ENCODE data around the gene TRIM3. TPM values are rescaled to one million over a fixed set of nuclear protein-coding genes. Genes with fewer than 3 reads are reported as not detected.

TRIM3 gene
- total RNA-seq, 1 donor from 2014 or later = 13.7 TPM

DNA sequence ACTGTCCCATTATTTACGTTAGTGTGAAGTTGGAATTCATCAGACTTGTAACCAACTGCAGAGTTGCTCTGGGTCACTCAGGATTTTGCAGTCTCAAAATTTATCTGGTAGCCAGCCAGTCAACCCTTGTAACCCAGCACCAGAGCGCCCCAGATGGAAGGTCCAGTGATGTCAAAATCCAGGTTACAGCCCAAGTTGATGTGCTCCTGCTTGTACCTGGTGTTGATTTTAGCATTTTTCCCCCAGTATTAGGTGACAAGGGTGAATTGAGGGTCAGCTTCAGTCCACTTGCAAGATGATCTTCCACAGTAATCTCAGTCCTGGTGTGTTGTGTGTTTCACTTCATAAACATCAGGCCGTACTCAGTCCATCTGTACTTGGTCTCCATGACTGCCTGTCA lies 15.1 kb upstream of the TRIM3 start:
- H3K4me3 ChIP-seq (ENCODE audit: low read depth, low read length) = no peak overlapping the region
- H3K27me3 ChIP-seq (ENCODE audit: control insufficient read depth, insufficient read depth, low read length) = no peaks in the 10 kb centered on the region
- no peaks in the 10 kb centered on the region for H3K36me3 ChIP-seq (ENCODE audit: control insufficient read depth, insufficient read depth, low read length)
- no peak for TF ChIP-seq CTCF (IDR thresholded peaks at IDR 0.05; ENCODE audit: insufficient read depth, low read length, poor library complexity, severe bottlenecking)
- DNase-seq (ENCODE audit: low read depth) = no peak

DNA sequence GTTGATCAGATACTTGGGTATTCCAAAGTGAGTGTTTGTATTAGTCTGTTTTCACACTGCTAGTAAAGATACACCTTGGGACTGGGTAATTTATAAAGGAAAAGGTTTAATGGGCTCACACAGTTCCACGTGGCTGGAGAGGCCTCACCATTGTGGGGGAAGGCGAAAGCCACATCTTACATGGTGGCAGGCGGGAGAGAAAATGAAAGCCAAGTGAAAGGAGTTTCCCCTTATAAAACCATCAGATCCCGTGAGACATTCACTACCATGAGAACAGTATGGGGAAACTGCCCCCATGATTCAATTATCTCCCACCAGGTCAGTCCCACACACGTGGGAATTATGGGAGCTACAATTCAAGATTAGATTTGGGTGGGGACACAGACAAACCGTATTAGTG lies 14.6 kb upstream of the TRIM3 start:
- no peaks in the 10 kb centered on the region for H3K36me3 ChIP-seq (ENCODE audit: control insufficient read depth, insufficient read depth, low read length)
- TF ChIP-seq CTCF (IDR thresholded peaks at IDR 0.05; ENCODE audit: insufficient read depth, low read length, poor library complexity, severe bottlenecking) = no peak
- H3K4me3 ChIP-seq (ENCODE audit: low read depth, low read length) = no peak overlapping the region
- no peaks in the 10 kb centered on the region for H3K27me3 ChIP-seq (ENCODE audit: control insufficient read depth, insufficient read depth, low read length)
- DNase-seq (ENCODE audit: low read depth) = no peak

DNA sequence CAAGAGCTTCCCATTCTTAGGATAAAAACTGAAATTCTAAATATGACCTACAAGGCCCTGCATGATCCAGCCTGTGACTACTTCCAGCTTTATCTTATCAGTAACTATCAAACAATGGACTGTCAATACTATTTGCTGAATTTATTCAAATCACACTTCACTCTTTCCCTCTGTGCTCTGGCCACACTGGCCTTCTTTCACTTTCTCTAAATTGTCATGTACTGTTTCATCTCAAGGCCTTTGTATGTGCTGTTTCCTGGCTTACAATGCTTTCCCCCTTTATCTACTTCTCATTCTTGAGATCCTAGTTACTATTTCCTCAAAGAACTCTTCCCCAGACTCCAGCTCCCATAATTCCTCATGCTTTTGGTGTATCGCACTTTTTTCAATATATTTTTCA lies 13.2 kb upstream of the TRIM3 start:
- no peak for TF ChIP-seq CTCF (IDR thresholded peaks at IDR 0.05; ENCODE audit: insufficient read depth, low read length, poor library complexity, severe bottlenecking)
- no peak for DNase-seq (ENCODE audit: low read depth)

GRCh38 chr11:6486256-6486655 lies 12.5 kb upstream of the TRIM3 start:
- DNase-seq (ENCODE audit: low read depth) = no peak
- H3K4me3 ChIP-seq (ENCODE audit: low read depth, low read length) = no peak overlapping the region
- no peaks in the 10 kb centered on the region for H3K27me3 ChIP-seq (ENCODE audit: control insufficient read depth, insufficient read depth, low read length)
- H3K36me3 ChIP-seq (ENCODE audit: control insufficient read depth, insufficient read depth, low read length) = no peaks in the 10 kb centered on the region
- TF ChIP-seq CTCF (IDR thresholded peaks at IDR 0.05; ENCODE audit: insufficient read depth, low read length, poor library complexity, severe bottlenecking) = no peak

More for the DNA sequence above, 13.2 kb upstream of the TRIM3 start:
- H3K27me3 ChIP-seq (ENCODE audit: control insufficient read depth, insufficient read depth, low read length) = no peaks in the 10 kb centered on the region
- no peak overlapping the region for H3K4me3 ChIP-seq (ENCODE audit: low read depth, low read length)
- no peaks in the 10 kb centered on the region for H3K36me3 ChIP-seq (ENCODE audit: control insufficient read depth, insufficient read depth, low read length)

GRCh38 chr11:6485661-6486060 lies 11.9 kb upstream of the TRIM3 start:
- no peak for TF ChIP-seq CTCF (IDR thresholded peaks at IDR 0.05; ENCODE audit: insufficient read depth, low read length, poor library complexity, severe bottlenecking)
- no peak overlapping the region for H3K4me3 ChIP-seq (ENCODE audit: low read depth, low read length)
- no peaks in the 10 kb centered on the region for H3K36me3 ChIP-seq (ENCODE audit: control insufficient read depth, insufficient read depth, low read length)
- no peaks in the 10 kb centered on the region for H3K27me3 ChIP-seq (ENCODE audit: control insufficient read depth, insufficient read depth, low read length)
- no peak for DNase-seq (ENCODE audit: low read depth)

DNA sequence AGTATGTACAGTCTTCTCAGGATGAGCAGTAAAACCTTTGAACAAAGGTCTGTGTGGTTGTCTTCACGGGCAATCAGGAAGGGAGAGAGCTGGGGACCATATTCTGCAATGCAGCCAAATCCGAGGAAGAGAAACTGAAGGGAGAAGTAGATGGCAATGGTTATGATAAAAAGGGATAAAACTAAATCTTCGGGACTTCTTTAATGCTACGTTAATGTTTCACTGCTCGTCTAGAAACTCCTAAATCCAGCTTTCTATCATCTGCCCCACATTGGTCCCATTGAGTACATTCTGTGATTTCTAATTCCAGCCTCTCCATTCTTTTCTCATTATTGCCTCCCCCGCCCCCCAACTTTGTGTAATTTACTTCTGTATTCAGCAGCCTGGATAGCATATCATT lies 9.3 kb upstream of the TRIM3 start:
- DNase-seq (ENCODE audit: low read depth) = no peak
- Histone ChIP-seq H3K27me3 (ENCODE audit: control insufficient read depth, insufficient read depth, low read length) (no peaks in the 10 kb centered on the region), H3K36me3 (ENCODE audit: control insufficient read depth, insufficient read depth, low read length) (peaks cover 1% of the 10 kb centered on the region), H3K4me3 (ENCODE audit: low read depth, low read length) (no peak overlapping the region)
- TF ChIP-seq CTCF (IDR thresholded peaks at IDR 0.05; ENCODE audit: insufficient read depth, low read length, poor library complexity, severe bottlenecking) = no peak

Data from kidney epithelial cell (primary cell).